ENCODE data around the gene VEGFB. TPM values are rescaled to one million over a fixed set of nuclear protein-coding genes. Genes with fewer than 3 reads are reported as not detected.
A peak's percentile ranks its signal among the peaks of the same experiment; 100 is the strongest.

Gene VEGFB
- total and polyA plus RNA-seq, 9 donors: 54.0 to 109 (median 92.1) TPM

GRCh38 chr11:64201543-64201942 lies 32.8 kb upstream of the VEGFB start:
- peaks cover 69% of the 10 kb centered on the region for H3K36me3 ChIP-seq (ENCODE audit: control insufficient read depth, insufficient read depth, low read length)
- no peak overlapping the region for H3K27ac ChIP-seq (ENCODE audit: low read length)
- no peaks in the 10 kb centered on the region for H3K9me3 ChIP-seq (replicated peaks; ENCODE audit: control insufficient read depth, low read depth, low read length)
- peaks cover 23% of the 10 kb centered on the region for H3K4me1 ChIP-seq (ENCODE audit: control insufficient read depth, insufficient read depth, low read length)
- no peak for DNase-seq
- H3K27me3 ChIP-seq (ENCODE audit: control insufficient read depth, insufficient read depth, low read length): no peaks in the 10 kb centered on the region
- WGBS (ENCODE audit: insufficient coverage): 60% methylated on average over 1 of the region's 3 CpGs
- no peak overlapping the region for H3K4me3 ChIP-seq (ENCODE audit: low read length)

GRCh38 chr11:64202992-64203391 lies 31.4 kb upstream of the VEGFB start:
- DNase-seq: no peak
- H3K4me3 ChIP-seq (ENCODE audit: low read length): no peak overlapping the region
- WGBS (ENCODE audit: insufficient coverage): 88% methylated on average over 9 of the region's 9 CpGs
- peaks cover 69% of the 10 kb centered on the region for H3K36me3 ChIP-seq (ENCODE audit: control insufficient read depth, insufficient read depth, low read length)
- H3K27me3 ChIP-seq (ENCODE audit: control insufficient read depth, insufficient read depth, low read length): no peaks in the 10 kb centered on the region
- H3K27ac ChIP-seq (ENCODE audit: low read length): no peak overlapping the region
- H3K4me1 ChIP-seq (ENCODE audit: control insufficient read depth, insufficient read depth, low read length): peaks cover 38% of the 10 kb centered on the region
- no peaks in the 10 kb centered on the region for H3K9me3 ChIP-seq (replicated peaks; ENCODE audit: control insufficient read depth, low read depth, low read length)

- WGBS (ENCODE audit: insufficient coverage): 90% methylated on average over 19 of the region's 27 CpGs
- Histone ChIP-seq H3K27me3 (ENCODE audit: control insufficient read depth, insufficient read depth, low read length) (no peaks in the 10 kb centered on the region), H3K36me3 (ENCODE audit: control insufficient read depth, insufficient read depth, low read length) (peaks cover 64% of the 10 kb centered on the region), H3K4me1 (ENCODE audit: control insufficient read depth, insufficient read depth, low read length) (peaks cover 43% of the 10 kb centered on the region), H3K9me3 (replicated peaks; ENCODE audit: control insufficient read depth, low read depth, low read length) (no peaks in the 10 kb centered on the region), H3K4me3 (ENCODE audit: low read length) (no peak overlapping the region), H3K27ac (ENCODE audit: low read length) (no peak overlapping the region)
- DNase-seq: no peak
Observed at GRCh38 chr11:64203421-64204079, 30.8 kb upstream of the VEGFB start.

GRCh38 chr11:64204080-64204440 lies 30.3 kb upstream of the VEGFB start:
- Histone ChIP-seq H3K4me1 (ENCODE audit: control insufficient read depth, insufficient read depth, low read length) (peaks cover 48% of the 10 kb centered on the region), H3K27me3 (ENCODE audit: control insufficient read depth, insufficient read depth, low read length) (no peaks in the 10 kb centered on the region), H3K4me3 (ENCODE audit: low read length) (no peak overlapping the region), H3K27ac (ENCODE audit: low read length) (peak overlapping the region; percentile 38), H3K36me3 (ENCODE audit: control insufficient read depth, insufficient read depth, low read length) (peaks cover 61% of the 10 kb centered on the region), H3K9me3 (replicated peaks; ENCODE audit: control insufficient read depth, low read depth, low read length) (no peaks in the 10 kb centered on the region)
- whole genome bisulfite sequencing (ENCODE audit: insufficient coverage): no CpG with 5 or more reads among the region's 16 CpGs
- no peak for DNase-seq

- Histone ChIP-seq H3K36me3 (ENCODE audit: control insufficient read depth, insufficient read depth, low read length) (peaks cover 61% of the 10 kb centered on the region), H3K4me1 (ENCODE audit: control insufficient read depth, insufficient read depth, low read length) (peaks cover 53% of the 10 kb centered on the region), H3K27ac (ENCODE audit: low read length) (peak overlapping the region; percentile 40)
Observed at GRCh38 chr11:64204464-64204989, 29.9 kb upstream of the VEGFB start.

GRCh38 chr11:64206457-64207255 lies 27.7 kb upstream of the VEGFB start, which contains the start of gene FERMT3:
Gene FERMT3, plus strand, starts transcription at chr11:64206721. Its CDS starts 644 bp downstream, at chr11:64207365.
- Histone ChIP-seq H3K9me3 (replicated peaks; ENCODE audit: control insufficient read depth, low read depth, low read length) (no peaks in the 10 kb centered on the region), H3K27me3 (ENCODE audit: control insufficient read depth, insufficient read depth, low read length) (no peaks in the 10 kb centered on the region), H3K4me1 (ENCODE audit: control insufficient read depth, insufficient read depth, low read length) (peaks cover 59% of the 10 kb centered on the region), H3K27ac (ENCODE audit: low read length) (peak within 1 kb of the TSS; percentile 94), H3K4me3 (ENCODE audit: low read length) (peak within 1 kb of the TSS; percentile 20), H3K36me3 (ENCODE audit: control insufficient read depth, insufficient read depth, low read length) (peaks cover 45% of the 10 kb centered on the region)
- 66% methylated on average over 20 of the region's 27 CpGs for WGBS (ENCODE audit: insufficient coverage)
- DNase-seq: peak; percentile 72

More at GRCh38 chr11:64204464-64204989, 29.9 kb upstream of the VEGFB start:
- 28% methylated on average over 2 of the region's 7 CpGs for WGBS (ENCODE audit: insufficient coverage)
- no peaks in the 10 kb centered on the region for H3K27me3 ChIP-seq (ENCODE audit: control insufficient read depth, insufficient read depth, low read length)
- H3K4me3 ChIP-seq (ENCODE audit: low read length): no peak overlapping the region
- no peaks in the 10 kb centered on the region for H3K9me3 ChIP-seq (replicated peaks; ENCODE audit: control insufficient read depth, low read depth, low read length)
- peak; percentile 93 for DNase-seq

- peaks cover 59% of the 10 kb centered on the region for H3K4me1 ChIP-seq (ENCODE audit: control insufficient read depth, insufficient read depth, low read length)
- no peaks in the 10 kb centered on the region for H3K9me3 ChIP-seq (replicated peaks; ENCODE audit: control insufficient read depth, low read depth, low read length)
- no peaks in the 10 kb centered on the region for H3K27me3 ChIP-seq (ENCODE audit: control insufficient read depth, insufficient read depth, low read length)
- DNase-seq: peak; percentile 91
- H3K4me3 ChIP-seq (ENCODE audit: low read length): peak overlapping the region; percentile 20
- 29% methylated on average over 19 of the region's 30 CpGs for WGBS (ENCODE audit: insufficient coverage)
- H3K36me3 ChIP-seq (ENCODE audit: control insufficient read depth, insufficient read depth, low read length): peaks cover 41% of the 10 kb centered on the region
- H3K27ac ChIP-seq (ENCODE audit: low read length): peak overlapping the region; percentile 94
Observed at GRCh38 chr11:64207256-64208085, 26.9 kb upstream of the VEGFB start.

GRCh38 chr11:64208086-64208795 lies 26.1 kb upstream of the VEGFB start:
- H3K36me3 ChIP-seq (ENCODE audit: control insufficient read depth, insufficient read depth, low read length): peaks cover 33% of the 10 kb centered on the region
- DNase-seq: peak; percentile 33
- H3K9me3 ChIP-seq (replicated peaks; ENCODE audit: control insufficient read depth, low read depth, low read length): no peaks in the 10 kb centered on the region
- peak overlapping the region; percentile 20 for H3K4me3 ChIP-seq (ENCODE audit: low read length)
- 71% methylated on average over 17 of the region's 23 CpGs for WGBS (ENCODE audit: insufficient coverage)
- no peaks in the 10 kb centered on the region for H3K27me3 ChIP-seq (ENCODE audit: control insufficient read depth, insufficient read depth, low read length)
- H3K4me1 ChIP-seq (ENCODE audit: control insufficient read depth, insufficient read depth, low read length): peaks cover 59% of the 10 kb centered on the region
- peak overlapping the region; percentile 94 for H3K27ac ChIP-seq (ENCODE audit: low read length)

- H3K9me3 ChIP-seq (replicated peaks; ENCODE audit: control insufficient read depth, low read depth, low read length): no peaks in the 10 kb centered on the region
- H3K4me1 ChIP-seq (ENCODE audit: control insufficient read depth, insufficient read depth, low read length): peaks cover 56% of the 10 kb centered on the region
- peak; percentile 30 for DNase-seq
- WGBS (ENCODE audit: insufficient coverage): 68% methylated on average over 18 of the region's 18 CpGs
- H3K36me3 ChIP-seq (ENCODE audit: control insufficient read depth, insufficient read depth, low read length): peaks cover 26% of the 10 kb centered on the region
- H3K27ac ChIP-seq (ENCODE audit: low read length): peak overlapping the region; percentile 94
- H3K27me3 ChIP-seq (ENCODE audit: control insufficient read depth, insufficient read depth, low read length): no peaks in the 10 kb centered on the region
- H3K4me3 ChIP-seq (ENCODE audit: low read length): no peak overlapping the region
Observed at GRCh38 chr11:64208796-64209562, 25.4 kb upstream of the VEGFB start.

Data from muscle of leg (tissue), 11 donors.